DOHH2 (cell line): ENCODE data around the gene MCCC2.
"Not testable (repeated sequence)": the region's sequence is repeated elsewhere in the genome, so short reads cannot be mapped to it uniquely, and the experiment has no call there.

ENCODE experiments used
- H3F3A ChIP-seq: fragments of 200-600 bp; sonication (generic), shearing (Covaris generic); 2 replicates; pipeline ENCODE4 v1.6.0; 2016; ENCODE audit warnings: antibody characterized with exemption, mild to moderate bottlenecking; ENCODE audit not compliant: control insufficient read depth, insufficient read depth
- H3K27ac ChIP-seq: fragments of 200-600 bp; sonication (generic); 2 replicates; pipeline ENCODE4 v1.5.1; 2014; ENCODE audit warnings: low read depth, mild to moderate bottlenecking, low read length, moderate library complexity
- H3K27me3 ChIP-seq: fragments of 200-600 bp; sonication (generic); 2 replicates; pipeline ENCODE4 v1.6.1; 2014; ENCODE audit warnings: mild to moderate bottlenecking, low read length, mixed read lengths; ENCODE audit not compliant: control insufficient read depth
- H3K36me3 ChIP-seq: fragments of 200-600 bp; sonication (generic); 2 replicates; pipeline ENCODE4 v1.6.1; 2014; ENCODE audit warnings: mild to moderate bottlenecking, low read length, moderate library complexity, mixed read lengths; ENCODE audit not compliant: control insufficient read depth
- H3K4me1 ChIP-seq: fragments of 200-600 bp; sonication (generic); 2 replicates; pipeline ENCODE4 v1.6.1; 2014; ENCODE audit warnings: mild to moderate bottlenecking, low read length, mixed read lengths; ENCODE audit not compliant: control insufficient read depth
- H3K4me2 ChIP-seq: fragments of 200-600 bp; sonication (generic); 2 replicates; pipeline ENCODE4 v1.6.0; 2014; ENCODE audit warnings: mild to moderate bottlenecking, low read length, moderate library complexity
- H3K4me3 ChIP-seq: fragments of 200-600 bp; sonication (generic); 2 replicates; pipeline ENCODE4 v1.5.1; 2014; ENCODE audit warnings: mild to moderate bottlenecking, low read length, mixed read lengths
- H3K79me2 ChIP-seq: fragments of 200-600 bp; sonication (generic); 2 replicates; pipeline ENCODE4 v1.6.1; 2014; ENCODE audit warnings: mild to moderate bottlenecking, low read length, mixed read lengths; ENCODE audit not compliant: control insufficient read depth
- H3K9me2 ChIP-seq: fragments of 200-600 bp; sonication (generic); replicated peaks from 2 replicates; pipeline ENCODE4 v1.6.1; 2014; ENCODE audit warnings: mild to moderate bottlenecking, low read length, mixed read lengths; ENCODE audit not compliant: control insufficient read depth
- H3K9me3 ChIP-seq: fragments of 200-600 bp; sonication (generic); 2 replicates; pipeline ENCODE4 v1.6.1; 2014; ENCODE audit warnings: antibody characterized with exemption, low read length, mixed read lengths; ENCODE audit not compliant: control insufficient read depth, insufficient read depth
- H4K20me1 ChIP-seq: fragments of 200-600 bp; sonication (generic); 2 replicates; pipeline ENCODE4 v1.6.0; 2014; ENCODE audit warnings: low read depth, mild to moderate bottlenecking, antibody characterized with exemption, low read length, moderate library complexity; ENCODE audit not compliant: control insufficient read depth, insufficient read depth
- EZH2phosphoT487 ChIP-seq: fragments of 200-600 bp; sonication (generic); IDR thresholded peaks from 2 replicates; pipeline ENCODE4 v1.6.1; 2017; ENCODE audit warnings: borderline replicate concordance, mild to moderate bottlenecking, antibody characterized with exemption, low read length, moderate library complexity, mixed read lengths
- TF ChIP-seq, protein P1 (sequence below): fragments of 200-600 bp; sonication (generic); IDR thresholded peaks from one replicate; pipeline ENCODE4 v1.5.1; 2014; ENCODE audit warnings: antibody characterized with exemption, mild to moderate bottlenecking, low read depth, low read length; ENCODE audit not compliant: poor library complexity, severe bottlenecking

Gene MCCC2

DNA sequence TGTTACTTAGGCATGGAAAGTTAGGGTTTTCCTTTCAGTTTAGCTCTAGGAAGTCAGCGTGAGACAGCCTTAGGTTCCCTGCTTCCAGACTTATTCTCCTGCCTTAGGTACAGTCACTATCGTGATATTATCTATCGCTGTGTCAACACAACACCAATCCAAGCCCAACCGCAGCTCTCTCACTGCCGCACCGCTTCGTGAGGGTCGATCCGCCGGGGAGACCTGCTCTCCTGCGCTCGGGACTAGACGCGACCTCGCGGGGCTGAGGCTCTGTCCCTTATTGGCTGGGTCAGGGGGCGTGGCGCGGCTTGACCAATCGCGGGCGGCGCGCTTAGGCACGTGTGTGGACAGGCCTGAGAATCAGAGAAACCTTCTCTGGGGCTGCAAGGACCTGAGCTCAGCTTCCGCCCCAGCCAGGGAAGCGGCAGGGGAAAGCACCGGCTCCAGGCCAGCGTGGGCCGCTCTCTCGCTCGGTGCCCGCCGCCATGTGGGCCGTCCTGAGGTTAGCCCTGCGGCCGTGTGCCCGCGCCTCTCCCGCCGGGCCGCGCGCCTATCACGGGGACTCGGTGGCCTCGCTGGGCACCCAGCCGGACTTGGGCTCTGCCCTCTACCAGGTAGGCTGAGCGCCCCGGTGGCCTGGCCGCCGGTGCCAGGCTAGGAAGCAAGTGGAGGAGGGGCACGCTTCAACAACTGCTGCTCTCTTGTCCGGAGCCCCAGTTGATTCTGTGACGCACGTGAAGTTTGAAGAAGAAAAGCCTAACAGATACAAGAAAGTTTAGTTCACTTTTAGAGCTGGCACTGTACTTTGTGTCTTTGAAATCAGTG, at the start of gene MCCC2:
Gene MCCC2, plus strand, starts transcription at position 400 of the 825 bp plus-strand sequence. Its CDS starts 86 bp downstream, at position 486.
- H3K79me2 ChIP-seq = peaks cover 49% of the 10 kb centered on the region
- no peaks in the 10 kb centered on the region for H4K20me1 ChIP-seq

DNA sequence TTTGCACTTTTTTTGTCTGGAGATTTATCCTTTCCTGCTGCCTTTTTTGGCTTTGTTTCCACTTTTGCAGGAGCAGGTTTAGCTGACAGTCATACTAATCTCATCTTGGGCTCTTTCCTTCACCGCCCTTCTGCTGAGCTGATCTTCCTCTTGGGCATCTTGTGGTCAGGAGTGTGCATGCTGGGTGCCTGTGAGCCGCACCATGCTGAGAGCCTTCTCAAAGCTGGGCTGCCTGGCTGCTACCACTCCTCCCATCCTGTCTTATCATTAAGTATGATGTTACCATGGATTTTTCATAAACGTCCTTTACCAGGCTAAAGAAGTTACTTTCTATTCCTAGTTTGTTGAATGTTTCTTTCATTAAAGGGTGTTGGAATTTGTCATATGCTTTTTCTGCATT, 49.5 kb upstream of the MCCC2 start:
- Histone ChIP-seq H3K79me2 (no peaks in the 10 kb centered on the region), H3K36me3 (peaks cover 78% of the 10 kb centered on the region), H4K20me1 (no peaks in the 10 kb centered on the region), H3K4me2 (no peak overlapping the region), H3K4me1 (no peaks in the 10 kb centered on the region), H3K27me3 (no peaks in the 10 kb centered on the region), H3K9me2 (no peaks in the 10 kb centered on the region), H3K4me3 (no peak overlapping the region), H3K9me3 (no peaks in the 10 kb centered on the region), H3F3A (no peaks in the 10 kb centered on the region), H3K27ac (no peak overlapping the region)
- TF ChIP-seq, protein P1, sequence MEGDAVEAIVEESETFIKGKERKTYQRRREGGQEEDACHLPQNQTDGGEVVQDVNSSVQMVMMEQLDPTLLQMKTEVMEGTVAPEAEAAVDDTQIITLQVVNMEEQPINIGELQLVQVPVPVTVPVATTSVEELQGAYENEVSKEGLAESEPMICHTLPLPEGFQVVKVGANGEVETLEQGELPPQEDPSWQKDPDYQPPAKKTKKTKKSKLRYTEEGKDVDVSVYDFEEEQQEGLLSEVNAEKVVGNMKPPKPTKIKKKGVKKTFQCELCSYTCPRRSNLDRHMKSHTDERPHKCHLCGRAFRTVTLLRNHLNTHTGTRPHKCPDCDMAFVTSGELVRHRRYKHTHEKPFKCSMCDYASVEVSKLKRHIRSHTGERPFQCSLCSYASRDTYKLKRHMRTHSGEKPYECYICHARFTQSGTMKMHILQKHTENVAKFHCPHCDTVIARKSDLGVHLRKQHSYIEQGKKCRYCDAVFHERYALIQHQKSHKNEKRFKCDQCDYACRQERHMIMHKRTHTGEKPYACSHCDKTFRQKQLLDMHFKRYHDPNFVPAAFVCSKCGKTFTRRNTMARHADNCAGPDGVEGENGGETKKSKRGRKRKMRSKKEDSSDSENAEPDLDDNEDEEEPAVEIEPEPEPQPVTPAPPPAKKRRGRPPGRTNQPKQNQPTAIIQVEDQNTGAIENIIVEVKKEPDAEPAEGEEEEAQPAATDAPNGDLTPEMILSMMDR = no peak
- no peak for TF ChIP-seq EZH2phosphoT487

More for the DNA sequence above, at the start of gene MCCC2:
- peaks cover 3% of the 10 kb centered on the region for H3K36me3 ChIP-seq
- H3F3A ChIP-seq = no peaks in the 10 kb centered on the region
- no peaks in the 10 kb centered on the region for H3K9me3 ChIP-seq
- H3K4me3 ChIP-seq = peak within 1 kb of the TSS; percentile 85
- H3K4me1 ChIP-seq = peaks cover 27% of the 10 kb centered on the region
- peak within 1 kb of the TSS; percentile 89 for H3K4me2 ChIP-seq
- no peaks in the 10 kb centered on the region for H3K9me2 ChIP-seq
- H3K27ac ChIP-seq = peak within 1 kb of the TSS; percentile 51
- H3K27me3 ChIP-seq = no peaks in the 10 kb centered on the region
- TF ChIP-seq EZH2phosphoT487 = no peak
- TF ChIP-seq, protein P1 = no peak

DNA sequence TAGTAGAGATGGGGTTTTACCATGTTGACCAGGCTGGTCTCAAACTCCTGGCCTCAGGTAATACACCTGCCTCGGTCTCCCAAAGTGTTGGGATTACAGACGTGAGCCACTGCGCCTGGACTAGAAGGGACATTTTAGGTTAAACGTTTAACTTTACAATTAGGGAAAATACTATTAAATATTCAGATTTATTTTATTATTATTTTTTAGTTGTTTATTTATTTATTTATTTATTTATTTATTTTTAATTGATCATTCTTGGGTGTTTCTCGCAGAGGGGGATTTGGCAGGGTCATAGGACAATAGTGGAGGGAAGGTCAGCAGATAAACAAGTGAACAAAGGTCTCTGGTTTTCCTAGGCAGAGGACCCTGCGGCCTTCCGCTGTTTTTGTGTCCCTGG, 36.3 kb upstream of the MCCC2 start:
- not testable (repeated sequence) for H3K9me2 ChIP-seq, H3K4me3 ChIP-seq, H3K4me1 ChIP-seq, H3F3A ChIP-seq, H3K79me2 ChIP-seq, H3K9me3 ChIP-seq, H3K27me3 ChIP-seq, H4K20me1 ChIP-seq, H3K27ac ChIP-seq, H3K4me2 ChIP-seq
- peaks cover 66% of the 10 kb centered on the region for H3K36me3 ChIP-seq

DNA sequence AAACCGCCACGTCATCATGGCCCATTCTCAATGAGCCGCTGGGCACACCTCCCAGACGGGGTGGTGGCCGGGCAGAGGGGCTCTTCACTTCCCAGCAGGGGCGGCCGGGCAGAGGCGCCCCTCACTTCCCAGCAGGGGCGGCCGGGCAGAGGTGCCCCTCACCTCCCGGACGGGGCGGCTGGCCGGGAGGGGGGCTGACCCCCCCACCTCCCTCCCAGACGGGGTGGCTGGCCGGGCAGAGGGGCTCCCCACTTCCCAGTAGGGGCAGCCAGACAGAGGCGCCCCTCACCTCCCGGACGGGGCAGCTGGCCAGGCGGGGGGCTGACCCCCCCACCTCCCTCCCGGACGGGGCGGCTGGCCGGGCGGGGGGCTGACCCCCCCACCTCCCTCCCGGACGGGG, 35.6 kb upstream of the MCCC2 start:
- H3K9me3 ChIP-seq, H3K4me1 ChIP-seq, H3K79me2 ChIP-seq, H3K27ac ChIP-seq, H4K20me1 ChIP-seq, H3F3A ChIP-seq, H3K4me3 ChIP-seq, H3K27me3 ChIP-seq, H3K9me2 ChIP-seq, H3K4me2 ChIP-seq: not testable (repeated sequence)
- H3K36me3 ChIP-seq = peaks cover 65% of the 10 kb centered on the region

DNA sequence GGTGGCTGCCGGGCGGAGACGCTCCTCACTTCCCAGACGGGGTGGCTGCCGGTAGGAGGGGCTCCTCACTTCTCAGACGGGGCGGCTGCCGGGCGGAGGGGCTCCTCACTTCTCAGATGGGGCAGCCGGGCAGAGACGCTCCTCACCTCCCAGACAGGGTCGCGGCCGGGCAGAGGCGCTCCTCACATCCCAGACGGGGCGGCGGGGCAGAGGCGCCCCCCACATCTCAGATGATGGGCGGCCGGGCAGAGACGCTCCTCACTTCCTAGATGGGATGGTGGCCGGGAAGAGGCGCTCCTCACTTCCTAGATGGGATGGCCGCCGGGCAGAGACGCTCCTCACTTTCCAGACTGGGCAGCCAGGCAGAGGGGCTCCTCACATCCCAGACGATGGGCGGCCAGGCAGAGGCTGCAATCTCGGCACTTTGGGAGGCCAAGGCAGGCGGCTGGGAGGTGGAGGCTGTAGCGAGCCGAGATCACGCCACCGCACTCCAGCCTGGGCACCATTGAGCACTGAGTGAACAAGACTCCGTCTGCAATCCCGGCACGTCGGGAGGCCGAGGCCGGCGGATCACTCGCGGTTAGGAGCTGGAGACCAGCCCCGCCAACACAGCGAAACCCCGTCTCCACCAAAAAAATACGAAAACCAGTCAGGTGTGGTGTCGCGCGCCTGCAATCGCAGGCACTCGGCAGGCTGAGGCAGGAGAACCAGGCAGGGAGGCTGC, 35.0 kb upstream of the MCCC2 start:
- not testable (repeated sequence) for H3K9me3 ChIP-seq, H3F3A ChIP-seq, H4K20me1 ChIP-seq, H3K27me3 ChIP-seq, H3K4me3 ChIP-seq, H3K9me2 ChIP-seq, H3K27ac ChIP-seq, H3K4me1 ChIP-seq, H3K79me2 ChIP-seq, H3K4me2 ChIP-seq
- peaks cover 66% of the 10 kb centered on the region for H3K36me3 ChIP-seq
